Measurements from ENCODE around the gene YWHAG.

The YWHAG gene

GRCh38 chr7:76285604-76286374 lies 73.0 kb downstream of the YWHAG start:
- Mint-ChIP-seq H3K36me3 (no peaks in the 10 kb centered on the region), H3K4me1 (peaks cover 6% of the 10 kb centered on the region), H3K9me3 (no peaks in the 10 kb centered on the region), H3K4me3 (no peak overlapping the region), H3K27me3 (peaks cover 18% of the 10 kb centered on the region), H3K27ac (no peak overlapping the region)

DNA sequence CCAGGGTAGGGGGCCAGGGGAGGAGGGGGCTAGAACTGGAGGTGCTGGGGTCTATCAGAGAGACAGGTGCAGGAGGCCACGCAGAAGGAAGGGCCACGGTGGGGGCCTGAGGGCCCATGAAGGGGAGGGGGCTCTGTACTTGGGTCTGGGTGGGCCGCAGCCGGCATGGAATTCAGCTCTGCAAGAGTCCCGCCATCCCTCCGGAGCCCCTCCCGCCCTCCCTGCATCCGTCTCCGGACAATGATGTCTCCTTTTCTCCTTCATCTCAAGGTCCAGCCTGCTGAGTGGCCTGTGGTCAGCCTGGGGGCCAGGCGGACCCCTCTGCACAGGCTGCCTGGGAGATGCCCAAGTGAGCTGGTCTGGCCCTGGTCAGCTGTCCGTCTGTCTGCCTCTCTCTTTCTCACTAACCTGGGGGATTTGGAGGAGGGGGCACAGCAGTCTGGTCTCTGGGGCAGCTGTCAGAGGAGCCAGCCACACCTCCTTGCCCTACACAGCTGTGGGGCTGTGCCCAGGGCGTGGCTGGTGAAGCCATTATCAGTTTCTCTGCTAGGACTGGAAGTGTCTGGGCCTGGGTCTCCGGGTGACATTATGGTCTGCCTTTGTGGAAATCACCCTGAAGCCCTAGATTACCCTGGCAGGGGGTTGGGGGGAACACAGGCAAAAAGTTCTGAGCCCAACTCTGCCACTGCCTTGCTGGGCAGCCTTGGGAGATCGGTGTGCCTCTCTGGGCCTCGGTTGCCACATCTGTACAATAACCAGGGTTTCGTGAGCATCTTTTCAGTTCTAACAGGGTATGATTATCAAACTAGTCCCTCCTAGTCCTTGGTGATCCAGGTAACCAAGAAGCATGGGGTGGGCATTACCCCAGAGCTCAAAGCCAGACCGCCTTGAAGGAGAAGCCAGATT lies 75.3 kb downstream of the YWHAG start:
- Mint-ChIP-seq H3K36me3 (no peaks in the 10 kb centered on the region), H3K27me3 (peaks cover 27% of the 10 kb centered on the region), H3K4me3 (peak overlapping the region; percentile 53), H3K4me1 (peaks cover 10% of the 10 kb centered on the region), H3K9me3 (no peaks in the 10 kb centered on the region), H3K27ac (no peak overlapping the region)

DNA sequence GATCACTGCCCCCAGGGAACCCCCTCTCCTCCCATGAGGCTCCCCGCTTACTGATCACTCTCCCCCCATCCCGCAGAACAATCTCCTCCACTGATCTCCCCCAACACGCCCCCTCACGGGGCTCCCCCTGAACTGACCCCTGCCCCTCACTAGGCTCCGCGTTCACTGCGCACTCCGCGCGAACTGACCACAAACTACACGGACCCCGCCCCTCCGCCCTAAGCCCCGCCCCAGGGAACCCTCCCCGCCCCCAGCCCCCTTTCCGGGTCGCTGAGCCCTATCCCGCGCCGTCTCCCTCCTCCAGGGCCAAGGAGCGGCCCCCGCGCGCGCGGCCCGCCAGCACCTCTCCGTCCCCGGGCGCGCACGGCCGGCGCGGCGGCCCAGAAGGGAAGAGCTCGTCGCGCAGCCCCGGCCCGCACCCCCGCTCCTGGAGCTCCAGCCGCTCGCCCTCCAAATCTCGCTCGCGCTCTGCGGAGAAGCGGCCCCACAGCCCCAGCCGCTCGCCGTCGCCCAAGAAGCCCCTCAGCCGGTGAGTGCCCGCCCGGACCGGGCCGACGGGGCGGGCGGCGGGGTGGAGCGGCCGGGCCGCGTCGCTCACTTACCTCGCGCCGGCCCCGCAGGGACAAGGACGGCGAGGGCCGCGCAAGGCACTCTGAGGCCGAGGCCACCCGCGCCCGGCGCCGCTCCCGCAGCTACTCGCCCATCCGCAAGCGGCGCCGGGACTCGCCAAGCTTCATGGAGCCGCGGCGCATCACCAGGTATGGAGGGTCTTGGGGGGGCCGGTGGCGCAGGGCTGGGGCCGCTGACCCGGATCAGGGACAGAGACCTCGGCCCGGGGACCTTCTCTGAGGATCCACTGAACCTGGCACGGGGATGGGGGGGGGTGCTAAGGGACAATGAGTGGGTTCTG lies 76.2 kb downstream of the YWHAG start:
- peaks cover 27% of the 10 kb centered on the region for H3K27me3 Mint-ChIP-seq
- H3K27ac Mint-ChIP-seq: no peak overlapping the region
- no peaks in the 10 kb centered on the region for H3K36me3 Mint-ChIP-seq
- H3K4me3 Mint-ChIP-seq: peak overlapping the region; percentile 64
- peaks cover 10% of the 10 kb centered on the region for H3K4me1 Mint-ChIP-seq
- no peaks in the 10 kb centered on the region for H3K9me3 Mint-ChIP-seq

GRCh38 chr7:76281706-76282343 lies 77.0 kb downstream of the YWHAG start:
- Mint-ChIP-seq H3K4me1 (peaks cover 10% of the 10 kb centered on the region), H3K27me3 (peaks cover 28% of the 10 kb centered on the region), H3K27ac (no peak overlapping the region), H3K36me3 (no peaks in the 10 kb centered on the region), H3K4me3 (peak overlapping the region; percentile 64), H3K9me3 (no peaks in the 10 kb centered on the region)

DNA sequence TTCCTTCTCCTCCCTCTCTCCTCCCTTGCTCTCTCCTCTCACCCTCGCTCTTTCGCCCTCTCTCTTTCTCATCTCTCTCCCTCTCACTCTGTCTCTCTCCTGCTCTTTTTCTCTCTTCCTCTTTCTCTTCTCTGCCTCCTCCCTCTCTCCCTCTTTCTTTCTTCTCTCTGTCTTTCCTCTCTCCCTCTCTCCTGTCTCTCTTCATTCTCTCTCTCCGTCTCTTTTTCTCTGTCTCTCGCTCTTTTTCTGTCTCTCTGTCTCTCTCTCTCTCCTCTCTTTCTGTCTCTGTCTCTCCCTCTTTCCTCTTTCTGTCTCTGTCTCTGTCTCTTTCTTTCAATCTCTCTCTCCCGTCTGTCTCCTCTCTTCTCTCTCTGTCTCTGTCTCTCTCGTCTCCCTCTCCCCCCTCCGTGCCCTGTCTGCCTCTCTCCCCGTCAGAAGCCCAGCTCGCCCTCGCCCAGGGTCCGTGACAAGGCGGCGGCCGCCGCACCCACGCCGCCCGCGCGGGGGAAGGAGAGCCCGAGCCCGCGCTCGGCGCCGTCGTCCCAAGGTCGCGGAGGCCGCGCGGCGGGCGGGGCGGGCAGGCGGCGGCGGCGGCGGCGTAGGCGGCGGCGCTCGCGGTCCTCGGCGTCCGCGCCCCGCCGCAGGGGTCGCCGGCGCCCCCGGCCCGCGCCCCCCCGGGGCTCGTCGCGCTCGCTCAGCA lies 77.6 kb downstream of the YWHAG start:
- Mint-ChIP-seq H3K4me3 (peak overlapping the region; percentile 83), H3K36me3 (no peaks in the 10 kb centered on the region), H3K4me1 (peaks cover 10% of the 10 kb centered on the region), H3K27me3 (peaks cover 30% of the 10 kb centered on the region), H3K9me3 (no peaks in the 10 kb centered on the region), H3K27ac (no peak overlapping the region)

DNA sequence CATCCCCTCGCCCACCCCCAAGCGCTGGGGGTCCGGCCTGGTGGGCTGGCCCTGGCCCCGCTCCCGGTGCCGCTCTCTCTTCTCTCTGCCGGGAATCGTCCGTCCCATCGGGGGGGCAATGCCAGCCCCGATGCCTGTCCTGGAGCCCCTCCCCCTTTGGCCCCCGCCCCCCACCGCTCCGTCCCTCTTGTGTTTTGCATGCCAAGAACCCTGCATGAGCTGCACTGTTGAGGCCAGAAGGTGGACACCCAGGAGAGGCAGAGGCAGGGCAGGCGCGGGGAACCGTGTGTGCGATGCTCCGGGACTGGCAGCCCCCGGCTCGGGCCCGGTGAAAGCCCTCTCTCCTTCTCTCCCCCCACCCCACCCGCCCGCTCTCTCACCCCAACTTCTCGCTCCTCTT lies 78.4 kb downstream of the YWHAG start:
- Mint-ChIP-seq H3K4me1 (peaks cover 10% of the 10 kb centered on the region), H3K27me3 (peaks cover 33% of the 10 kb centered on the region), H3K27ac (no peak overlapping the region), H3K4me3 (peak overlapping the region; percentile 83), H3K9me3 (no peaks in the 10 kb centered on the region), H3K36me3 (no peaks in the 10 kb centered on the region)

GRCh38 chr7:76278540-76278939 lies 80.3 kb downstream of the YWHAG start:
- Mint-ChIP-seq H3K9me3 (no peaks in the 10 kb centered on the region), H3K27me3 (peaks cover 26% of the 10 kb centered on the region), H3K27ac (no peak overlapping the region), H3K4me3 (no peak overlapping the region), H3K4me1 (peaks cover 12% of the 10 kb centered on the region), H3K36me3 (no peaks in the 10 kb centered on the region)
